Skeletal muscle tissue (tissue), 4 donors: Measurements from ENCODE around the gene PTPRR. TPM values are rescaled to one million over a fixed set of nuclear protein-coding genes. Genes with fewer than 3 reads are reported as not detected.

Experiments
- H3K27ac ChIP-seq: one replicate; pipeline ENCODE4 v1.7.0; 2013; ENCODE audit warnings: mild to moderate bottlenecking, low read depth, low read length, inconsistent platforms
- H3K27me3 ChIP-seq, 3 donors: one replicate each; pipeline ENCODE4 v1.7.0; 2013; ENCODE audit warnings: low read length in 3 of 3; ENCODE audit not compliant: control insufficient read depth in 3 of 3, insufficient read depth in 3 of 3
- H3K36me3 ChIP-seq, 3 donors: one replicate each; pipeline ENCODE4 v1.7.0; 2013; ENCODE audit warnings: low read length in 3 of 3; ENCODE audit not compliant: control insufficient read depth in 3 of 3, insufficient read depth in 3 of 3
- H3K4me1 ChIP-seq, 3 donors: one replicate each; pipeline ENCODE4 v1.7.0; 2013; ENCODE audit warnings: low read length in 3 of 3, mild to moderate bottlenecking in 3 of 3; ENCODE audit not compliant: control insufficient read depth in 3 of 3, insufficient read depth in 3 of 3
- H3K4me3 ChIP-seq, 3 donors: one replicate each; pipeline ENCODE4 v1.7.0; 2013; ENCODE audit warnings: low read length in 3 of 3
- H3K9ac ChIP-seq, 3 donors: one replicate each; pipeline ENCODE4 v1.7.0; 2013; ENCODE audit warnings: low read length in 3 of 3, mild to moderate bottlenecking in 3 of 3, moderate library complexity in 2 of 3, low read depth in 1 of 3
- H3K9me3 ChIP-seq, 3 donors: one replicate each; pipeline ENCODE4 v1.7.0; 2013; ENCODE audit warnings: low read length in 3 of 3; ENCODE audit not compliant: control insufficient read depth in 3 of 3
- total RNA-seq: library from RNA; depleted of rRNA; stranded (reverse); fragments of >200 nt; gene quantifications from one replicate; pipeline ENCODE4 v1.2.3, GENCODE V29; 2014
- donor health status: Osteomylitis.

PTPRR gene
- total RNA-seq, 1 donor from 2014 or later: 1.0 TPM

DNA sequence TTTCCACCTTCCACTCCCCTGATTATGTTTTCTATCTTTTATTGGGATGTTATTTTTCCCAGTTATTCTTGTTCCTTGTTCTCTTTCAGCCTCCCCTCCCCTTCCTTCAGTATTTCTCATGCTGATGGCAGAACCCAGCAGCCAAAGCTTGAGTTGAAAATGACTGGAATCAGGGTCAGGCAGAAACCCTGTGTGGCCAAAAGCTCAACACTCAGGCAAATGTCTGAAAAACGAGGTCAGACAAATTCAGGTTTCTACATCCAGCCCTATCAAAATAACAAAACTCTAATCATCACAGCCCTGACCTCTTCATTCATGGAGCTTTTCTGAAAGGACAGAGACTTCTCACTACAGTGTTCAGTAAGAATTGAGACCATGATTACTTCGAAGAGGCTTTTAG, 134.6 kb downstream of the PTPRR start:
- Histone ChIP-seq H3K9ac (no peak overlapping the region), H3K36me3 (no peaks in the 10 kb centered on the region), H3K27me3 (no peaks in the 10 kb centered on the region), H3K9me3 (no peaks in the 10 kb centered on the region), H3K27ac (no peak overlapping the region), H3K4me1 (no peaks in the 10 kb centered on the region), H3K4me3 (no peak overlapping the region)

GRCh38 chr12:70784042-70784668, 136.4 kb downstream of the PTPRR start:
- Histone ChIP-seq H3K36me3 (no peaks in the 10 kb centered on the region), H3K9me3 (no peaks in the 10 kb centered on the region), H3K4me3 (no peak overlapping the region)

GRCh38 chr12:70783455-70783854, 137.1 kb downstream of the PTPRR start:
- no peak overlapping the region for H3K4me3 ChIP-seq
- no peaks in the 10 kb centered on the region for H3K27me3 ChIP-seq
- no peaks in the 10 kb centered on the region for H3K36me3 ChIP-seq
- H3K9ac ChIP-seq: no peak overlapping the region
- no peaks in the 10 kb centered on the region for H3K4me1 ChIP-seq
- H3K9me3 ChIP-seq: no peaks in the 10 kb centered on the region
- H3K27ac ChIP-seq: no peak overlapping the region

More at GRCh38 chr12:70784042-70784668, 136.4 kb downstream of the PTPRR start:
- Histone ChIP-seq H3K9ac (no peak overlapping the region), H3K27ac (no peak overlapping the region), H3K4me1 (no peaks in the 10 kb centered on the region), H3K27me3 (no peaks in the 10 kb centered on the region)

GRCh38 chr12:70779250-70779649, 141.3 kb downstream of the PTPRR start:
- Histone ChIP-seq H3K4me1 (no peaks in the 10 kb centered on the region), H3K9me3 (no peaks in the 10 kb centered on the region), H3K27me3 (no peaks in the 10 kb centered on the region), H3K9ac (no peak overlapping the region), H3K27ac (no peak overlapping the region), H3K4me3 (no peak overlapping the region), H3K36me3 (no peaks in the 10 kb centered on the region)

- Histone ChIP-seq H3K9ac (no peak overlapping the region), H3K9me3 (no peaks in the 10 kb centered on the region), H3K4me3 (no peak overlapping the region), H3K4me1 (no peaks in the 10 kb centered on the region), H3K27me3 (no peaks in the 10 kb centered on the region), H3K27ac (no peak overlapping the region), H3K36me3 (no peaks in the 10 kb centered on the region)
Measured at GRCh38 chr12:70774055-70774454, 146.5 kb downstream of the PTPRR start.

- H3K27me3 ChIP-seq: no peaks in the 10 kb centered on the region
- no peak overlapping the region for H3K4me3 ChIP-seq
- H3K4me1 ChIP-seq: no peaks in the 10 kb centered on the region
- no peaks in the 10 kb centered on the region for H3K9me3 ChIP-seq
- H3K27ac ChIP-seq: no peak overlapping the region
- H3K36me3 ChIP-seq: no peaks in the 10 kb centered on the region
- H3K9ac ChIP-seq: no peak overlapping the region
Measured at GRCh38 chr12:70772836-70773235, 147.7 kb downstream of the PTPRR start.

DNA sequence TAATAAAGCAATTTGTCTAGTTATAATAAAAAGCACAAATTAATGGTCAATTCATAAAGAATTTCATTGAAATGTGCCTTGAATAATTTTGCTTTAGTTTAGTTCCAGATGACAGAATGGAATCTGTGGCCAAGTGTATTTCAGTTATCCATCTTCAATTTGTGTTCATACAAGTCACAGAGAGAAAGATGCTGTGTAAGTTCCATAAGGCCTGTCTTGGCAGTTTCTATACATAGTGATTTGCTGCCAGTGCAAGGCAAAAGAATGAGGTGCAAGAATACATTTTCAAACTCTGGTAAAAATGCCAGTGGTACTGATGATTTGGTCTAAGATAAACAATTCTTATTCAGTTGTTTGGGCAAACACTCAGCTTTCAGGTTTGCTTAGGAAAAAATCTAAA, 149.0 kb downstream of the PTPRR start:
- no peaks in the 10 kb centered on the region for H3K9me3 ChIP-seq

DNA sequence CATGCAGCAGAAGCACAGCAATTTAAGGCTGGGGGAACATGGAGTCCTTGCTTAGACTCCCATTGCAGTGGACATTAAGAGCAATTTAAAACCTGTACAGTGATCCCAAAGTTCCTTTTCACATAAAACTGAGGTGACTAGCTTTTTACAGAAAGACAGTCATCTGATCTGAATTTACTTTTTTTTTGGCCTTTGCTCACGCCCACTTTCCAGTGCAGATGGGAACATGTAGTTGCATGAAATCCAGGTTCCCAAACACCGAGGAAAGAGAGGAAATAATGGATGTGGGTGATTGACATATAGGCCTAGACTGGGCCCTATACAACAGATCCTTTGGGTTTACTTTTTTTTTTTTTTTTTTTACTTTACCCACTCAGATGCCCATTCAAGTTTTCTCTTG, 156.9 kb downstream of the PTPRR start:
- no peaks in the 10 kb centered on the region for H3K27me3 ChIP-seq
- no peak overlapping the region for H3K9ac ChIP-seq
- H3K4me3 ChIP-seq: no peak overlapping the region
- H3K9me3 ChIP-seq: no peaks in the 10 kb centered on the region
- no peaks in the 10 kb centered on the region for H3K36me3 ChIP-seq
- H3K27ac ChIP-seq: no peak overlapping the region
- no peaks in the 10 kb centered on the region for H3K4me1 ChIP-seq

More for the DNA sequence above, 149.0 kb downstream of the PTPRR start:
- Histone ChIP-seq H3K9ac (no peak overlapping the region), H3K4me1 (no peaks in the 10 kb centered on the region), H3K27me3 (no peaks in the 10 kb centered on the region), H3K36me3 (no peaks in the 10 kb centered on the region), H3K4me3 (no peak overlapping the region), H3K27ac (no peak overlapping the region)

DNA sequence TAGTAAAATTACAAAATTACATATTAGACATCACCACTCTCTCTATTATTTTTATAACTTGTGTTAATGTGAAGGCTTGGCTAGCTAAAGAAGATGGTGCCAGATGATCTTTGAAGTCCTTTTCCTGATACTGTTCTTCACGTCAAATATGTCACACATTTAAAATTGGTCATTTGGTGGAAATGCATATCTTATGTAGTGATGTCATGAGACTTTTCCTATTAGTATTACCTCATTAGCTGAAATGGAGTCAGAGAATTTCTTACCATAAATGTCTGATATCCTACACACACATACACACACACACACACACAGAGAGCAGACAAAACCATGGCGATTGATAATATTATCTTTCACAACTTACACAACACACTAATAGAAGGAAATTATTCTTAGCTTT, 158.5 kb downstream of the PTPRR start:
- H3K4me3 ChIP-seq: no peak overlapping the region
- H3K27me3 ChIP-seq: no peaks in the 10 kb centered on the region

GRCh38 chr12:70759161-70759918, 161.2 kb downstream of the PTPRR start:
- no peak overlapping the region for H3K9ac ChIP-seq
- no peaks in the 10 kb centered on the region for H3K36me3 ChIP-seq
- no peaks in the 10 kb centered on the region for H3K9me3 ChIP-seq
- no peak overlapping the region for H3K27ac ChIP-seq
- no peak overlapping the region for H3K4me3 ChIP-seq
- H3K27me3 ChIP-seq: no peaks in the 10 kb centered on the region
- no peaks in the 10 kb centered on the region for H3K4me1 ChIP-seq

More for the DNA sequence above, 158.5 kb downstream of the PTPRR start:
- H3K9ac ChIP-seq: no peak overlapping the region
- H3K36me3 ChIP-seq: no peaks in the 10 kb centered on the region
- no peaks in the 10 kb centered on the region for H3K4me1 ChIP-seq
- no peaks in the 10 kb centered on the region for H3K9me3 ChIP-seq
- no peak overlapping the region for H3K27ac ChIP-seq
